ENCODE results near the gene PPIC.

DNA sequence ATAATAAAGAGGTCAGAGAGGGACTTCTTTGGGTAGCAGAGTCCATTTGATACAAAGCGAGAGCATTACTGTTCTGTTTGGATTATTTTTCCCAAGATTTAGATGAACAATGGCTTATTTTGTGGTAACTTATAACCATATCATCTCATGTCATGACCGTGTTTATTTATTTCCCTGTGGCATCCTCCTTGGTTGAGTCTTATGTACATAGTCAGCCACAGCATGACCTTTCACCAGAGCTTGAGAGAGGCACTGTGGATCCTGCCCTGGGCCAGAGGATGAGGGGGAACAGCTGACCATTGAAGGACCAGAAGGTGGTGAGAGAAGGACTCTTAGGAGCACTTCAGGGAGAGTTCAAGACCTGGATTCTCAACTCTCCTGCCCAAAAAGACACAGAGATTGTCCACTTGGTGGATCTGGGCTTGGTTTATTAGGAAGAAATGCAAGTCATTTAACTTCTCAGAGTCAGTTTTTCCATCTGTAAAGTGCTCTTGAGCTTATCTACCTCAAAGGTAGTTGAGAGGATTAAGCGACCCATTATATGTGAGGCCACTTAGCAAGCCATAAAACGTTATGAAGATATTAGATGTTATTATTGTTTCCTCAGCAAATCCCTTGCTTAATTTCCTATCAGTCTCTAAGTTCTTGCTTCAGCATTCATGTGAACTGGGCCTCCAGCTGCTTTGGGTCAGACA is 51.4 kb downstream of the PPIC start:
- TF ChIP-seq, protein P1, sequence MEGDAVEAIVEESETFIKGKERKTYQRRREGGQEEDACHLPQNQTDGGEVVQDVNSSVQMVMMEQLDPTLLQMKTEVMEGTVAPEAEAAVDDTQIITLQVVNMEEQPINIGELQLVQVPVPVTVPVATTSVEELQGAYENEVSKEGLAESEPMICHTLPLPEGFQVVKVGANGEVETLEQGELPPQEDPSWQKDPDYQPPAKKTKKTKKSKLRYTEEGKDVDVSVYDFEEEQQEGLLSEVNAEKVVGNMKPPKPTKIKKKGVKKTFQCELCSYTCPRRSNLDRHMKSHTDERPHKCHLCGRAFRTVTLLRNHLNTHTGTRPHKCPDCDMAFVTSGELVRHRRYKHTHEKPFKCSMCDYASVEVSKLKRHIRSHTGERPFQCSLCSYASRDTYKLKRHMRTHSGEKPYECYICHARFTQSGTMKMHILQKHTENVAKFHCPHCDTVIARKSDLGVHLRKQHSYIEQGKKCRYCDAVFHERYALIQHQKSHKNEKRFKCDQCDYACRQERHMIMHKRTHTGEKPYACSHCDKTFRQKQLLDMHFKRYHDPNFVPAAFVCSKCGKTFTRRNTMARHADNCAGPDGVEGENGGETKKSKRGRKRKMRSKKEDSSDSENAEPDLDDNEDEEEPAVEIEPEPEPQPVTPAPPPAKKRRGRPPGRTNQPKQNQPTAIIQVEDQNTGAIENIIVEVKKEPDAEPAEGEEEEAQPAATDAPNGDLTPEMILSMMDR (IDR thresholded peaks at IDR 0.05) = no peak
- TF ChIP-seq TCF7L2 (IDR thresholded peaks at IDR 0.05; ENCODE audit: low read depth, low read length) (no peak), POLR2AphosphoS5 (IDR thresholded peaks at IDR 0.05; ENCODE audit: low read depth, low read length) (no peak), SIN3A (IDR thresholded peaks at IDR 0.05; ENCODE audit: borderline replicate concordance, insufficient read depth, low read depth, low read length) (no peak)
- TF ChIP-seq, protein P2, sequence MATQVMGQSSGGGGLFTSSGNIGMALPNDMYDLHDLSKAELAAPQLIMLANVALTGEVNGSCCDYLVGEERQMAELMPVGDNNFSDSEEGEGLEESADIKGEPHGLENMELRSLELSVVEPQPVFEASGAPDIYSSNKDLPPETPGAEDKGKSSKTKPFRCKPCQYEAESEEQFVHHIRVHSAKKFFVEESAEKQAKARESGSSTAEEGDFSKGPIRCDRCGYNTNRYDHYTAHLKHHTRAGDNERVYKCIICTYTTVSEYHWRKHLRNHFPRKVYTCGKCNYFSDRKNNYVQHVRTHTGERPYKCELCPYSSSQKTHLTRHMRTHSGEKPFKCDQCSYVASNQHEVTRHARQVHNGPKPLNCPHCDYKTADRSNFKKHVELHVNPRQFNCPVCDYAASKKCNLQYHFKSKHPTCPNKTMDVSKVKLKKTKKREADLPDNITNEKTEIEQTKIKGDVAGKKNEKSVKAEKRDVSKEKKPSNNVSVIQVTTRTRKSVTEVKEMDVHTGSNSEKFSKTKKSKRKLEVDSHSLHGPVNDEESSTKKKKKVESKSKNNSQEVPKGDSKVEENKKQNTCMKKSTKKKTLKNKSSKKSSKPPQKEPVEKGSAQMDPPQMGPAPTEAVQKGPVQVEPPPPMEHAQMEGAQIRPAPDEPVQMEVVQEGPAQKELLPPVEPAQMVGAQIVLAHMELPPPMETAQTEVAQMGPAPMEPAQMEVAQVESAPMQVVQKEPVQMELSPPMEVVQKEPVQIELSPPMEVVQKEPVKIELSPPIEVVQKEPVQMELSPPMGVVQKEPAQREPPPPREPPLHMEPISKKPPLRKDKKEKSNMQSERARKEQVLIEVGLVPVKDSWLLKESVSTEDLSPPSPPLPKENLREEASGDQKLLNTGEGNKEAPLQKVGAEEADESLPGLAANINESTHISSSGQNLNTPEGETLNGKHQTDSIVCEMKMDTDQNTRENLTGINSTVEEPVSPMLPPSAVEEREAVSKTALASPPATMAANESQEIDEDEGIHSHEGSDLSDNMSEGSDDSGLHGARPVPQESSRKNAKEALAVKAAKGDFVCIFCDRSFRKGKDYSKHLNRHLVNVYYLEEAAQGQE (IDR thresholded peaks at IDR 0.05; ENCODE audit: insufficient read depth in 1 of 2, low read depth in 2 of 2, low read length in 1 of 2) = no peak

All from Panc1 (cell line).